ENCODE measurements around the gene SNCAIP.

DNA sequence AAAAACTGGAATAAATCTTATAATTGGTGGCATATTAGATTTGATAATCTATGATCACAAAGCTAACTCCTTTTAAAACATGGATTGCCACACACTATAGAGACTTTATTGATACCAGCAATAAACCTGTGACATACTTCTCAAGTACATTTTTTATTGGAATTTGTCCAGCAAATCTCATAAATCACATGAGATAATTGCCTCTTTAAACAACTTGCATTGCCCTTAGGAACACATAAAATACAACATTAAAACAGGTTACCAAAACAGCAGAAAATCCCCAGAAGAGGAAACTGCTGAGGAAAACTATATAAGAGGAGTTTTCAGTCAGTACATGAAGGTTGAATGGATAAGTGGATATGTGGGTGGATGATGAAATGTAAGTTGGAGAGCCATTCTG, 124.6 kb downstream of the SNCAIP start:
- TF ChIP-seq, protein P1, sequence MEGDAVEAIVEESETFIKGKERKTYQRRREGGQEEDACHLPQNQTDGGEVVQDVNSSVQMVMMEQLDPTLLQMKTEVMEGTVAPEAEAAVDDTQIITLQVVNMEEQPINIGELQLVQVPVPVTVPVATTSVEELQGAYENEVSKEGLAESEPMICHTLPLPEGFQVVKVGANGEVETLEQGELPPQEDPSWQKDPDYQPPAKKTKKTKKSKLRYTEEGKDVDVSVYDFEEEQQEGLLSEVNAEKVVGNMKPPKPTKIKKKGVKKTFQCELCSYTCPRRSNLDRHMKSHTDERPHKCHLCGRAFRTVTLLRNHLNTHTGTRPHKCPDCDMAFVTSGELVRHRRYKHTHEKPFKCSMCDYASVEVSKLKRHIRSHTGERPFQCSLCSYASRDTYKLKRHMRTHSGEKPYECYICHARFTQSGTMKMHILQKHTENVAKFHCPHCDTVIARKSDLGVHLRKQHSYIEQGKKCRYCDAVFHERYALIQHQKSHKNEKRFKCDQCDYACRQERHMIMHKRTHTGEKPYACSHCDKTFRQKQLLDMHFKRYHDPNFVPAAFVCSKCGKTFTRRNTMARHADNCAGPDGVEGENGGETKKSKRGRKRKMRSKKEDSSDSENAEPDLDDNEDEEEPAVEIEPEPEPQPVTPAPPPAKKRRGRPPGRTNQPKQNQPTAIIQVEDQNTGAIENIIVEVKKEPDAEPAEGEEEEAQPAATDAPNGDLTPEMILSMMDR (IDR thresholded peaks at IDR 0.05; ENCODE audit: insufficient read depth, low read length) = no peak
- TF ChIP-seq POLR2AphosphoS5 (IDR thresholded peaks at IDR 0.05; ENCODE audit: low read depth) (no peak), GABPA (IDR thresholded peaks at IDR 0.05; ENCODE audit: low read depth) (no peak)
